Endothelial cell of umbilical vein (primary cell): Measurements from ENCODE around the gene SPECC1L. TPM values are rescaled to one million over a fixed set of nuclear protein-coding genes. Genes with fewer than 3 reads are reported as not detected.

Source experiments
- BruUV-seq: library from RNA; stranded (reverse); fragments of 400-500 nt; replicated peaks from 2 replicates; lab custom pipeline; 2021; lab: Mats Ljungman, UMichigan
- CTCF ChIA-PET: fragments of 300-600, 350-600 bp; sonication (Branson Sonifier 250); formaldehyde crosslinking; loops from one replicate; lab custom pipeline; 2021; ENCODE audit warnings: antibody characterized with exemption, inconsistent platforms; lab: Charles Lee
- POLR2A ChIA-PET: fragments of 300-600, 350-600 bp; sonication (Branson Sonifier 250); formaldehyde crosslinking; loops from one replicate; lab custom pipeline; 2021; ENCODE audit warnings: antibody characterized with exemption, inconsistent platforms; lab: Charles Lee
- DNase-seq: peaks from one replicate; pipeline ENCODE4 v3.0.0-alpha.2; 2011; ENCODE audit warnings: low read depth, low spot score
- FAIRE-seq: peaks from 2 replicates; lab custom pipeline; 2011; peaks lifted over from hg19 to GRCh38; lab: Jason Lieb, UNC
- H2AFZ ChIP-seq: 2 replicates; pipeline ENCODE4 v1.6.0; 2012; ENCODE audit warnings: low read depth, low read length, control low read depth, inconsistent platforms
- H3K27ac ChIP-seq: 2 replicates; pipeline ENCODE4 v1.5.1; 2011; ENCODE audit warnings: low read depth, mild to moderate bottlenecking, control low read depth, low read length, moderate library complexity; ENCODE audit not compliant: insufficient read depth
- H3K27me3 ChIP-seq, 2 experiments: 2 replicates each; pipeline versions ENCODE4 v1.6.0 to v1.6.1; 2011; ENCODE audit warnings: low read length in 2 of 2, mixed read lengths in 1 of 2; ENCODE audit not compliant: control insufficient read depth in 2 of 2, insufficient read depth in 2 of 2
- H3K36me3 ChIP-seq, 2 experiments: 2 replicates in 1 of 2; 3 replicates in 1 of 2; pipeline ENCODE4 v1.5.1; 2011; ENCODE audit warnings: low read length in 2 of 2, mild to moderate bottlenecking in 1 of 2, moderate library complexity in 1 of 2; ENCODE audit not compliant: control insufficient read depth in 2 of 2, insufficient read depth in 2 of 2; ENCODE audit errors: extremely low read depth in 1 of 2
- H3K4me1 ChIP-seq: 3 replicates; pipeline ENCODE4 v1.5.1; 2011; ENCODE audit warnings: mild to moderate bottlenecking, low read length; ENCODE audit not compliant: control insufficient read depth, insufficient read depth; ENCODE audit errors: extremely low read depth
- H3K4me2 ChIP-seq: 2 replicates; pipeline ENCODE4 v1.6.1; 2011; ENCODE audit warnings: low read length, control low read depth, mixed read lengths; ENCODE audit not compliant: insufficient read depth
- H3K4me3 ChIP-seq, 3 experiments: fragments of 200-600 bp in 1 of 3; sonication (generic), shearing (Covaris generic) in 1 of 3; replicated peaks in 1 of 3; 2 replicates each; pipeline ENCODE4 v1.5.1; 2011 to 2016; ENCODE audit warnings: control low read depth in 3 of 3, low read length in 3 of 3, mild to moderate bottlenecking in 2 of 3, inconsistent platforms in 1 of 3, low read depth in 1 of 3, moderate library complexity in 1 of 3; ENCODE audit not compliant: insufficient read depth in 1 of 3
- H3K79me2 ChIP-seq: 2 replicates; pipeline ENCODE4 v1.6.0; 2012; ENCODE audit warnings: low read length, inconsistent platforms; ENCODE audit not compliant: control insufficient read depth, insufficient read depth
- H3K9ac ChIP-seq: replicated peaks from 2 replicates; pipeline ENCODE3; 2011; ENCODE audit warnings: low read length, control low read depth; ENCODE audit not compliant: insufficient read depth; ENCODE audit errors: extremely low read depth
- H3K9me1 ChIP-seq: replicated peaks from 3 replicates; pipeline ENCODE4 v1.6.0; 2011; ENCODE audit warnings: mild to moderate bottlenecking, low read length; ENCODE audit not compliant: control insufficient read depth, insufficient read depth; ENCODE audit errors: extremely low read depth
- H3K9me3 ChIP-seq: replicated peaks from 2 replicates; pipeline ENCODE4 v1.5.1; 2012; ENCODE audit warnings: low read length, inconsistent platforms; ENCODE audit not compliant: control insufficient read depth, insufficient read depth
- H4K20me1 ChIP-seq: replicated peaks from 2 replicates; pipeline ENCODE3; 2011; ENCODE audit warnings: mild to moderate bottlenecking, low read length; ENCODE audit not compliant: control insufficient read depth, insufficient read depth; ENCODE audit errors: extremely low read depth
- EZH2 ChIP-seq: IDR thresholded peaks from 2 replicates; pipeline ENCODE4 v1.6.1; 2012; ENCODE audit warnings: borderline replicate concordance, low read depth, mild to moderate bottlenecking, moderate library complexity, low read length, inconsistent platforms; ENCODE audit not compliant: severe bottlenecking
- FOS ChIP-seq: IDR thresholded peaks from 2 replicates; pipeline ENCODE4 v1.6.1; 2011; ENCODE audit warnings: mild to moderate bottlenecking, low read length, moderate library complexity, borderline replicate concordance; ENCODE audit not compliant: insufficient read depth
- GATA2 ChIP-seq: IDR thresholded peaks from 2 replicates; pipeline ENCODE4 v1.7.0; 2011; ENCODE audit warnings: low read depth, mild to moderate bottlenecking, moderate library complexity, mixed read lengths, low read length; ENCODE audit not compliant: insufficient read length, insufficient read depth
- JUN ChIP-seq: IDR thresholded peaks from 2 replicates; pipeline ENCODE4 v1.6.1; 2011; ENCODE audit warnings: borderline replicate concordance, low read depth; ENCODE audit not compliant: insufficient read length, insufficient read depth
- MYC ChIP-seq: IDR thresholded peaks from one replicate; pipeline ENCODE4 v1.6.1; 2011; ENCODE audit warnings: mild to moderate bottlenecking, low read depth, low read length
- POLR2A ChIP-seq: IDR thresholded peaks from 2 replicates; pipeline ENCODE4 v1.6.1; 2012; ENCODE audit warnings: low read depth, mild to moderate bottlenecking, control low read depth, low read length
- POLR2AphosphoS5 ChIP-seq: IDR thresholded peaks from 2 replicates; pipeline ENCODE4 v1.6.1; 2012; ENCODE audit warnings: low read depth, mild to moderate bottlenecking, control low read depth, low read length, moderate library complexity; ENCODE audit not compliant: insufficient read depth
- dilution Hi-C: fragments of 300-500 bp; cut with MboI; formaldehyde crosslinking; loops from one replicate; pipeline ENCODE4 v1.15.0; 2019; ENCODE audit warnings: low sequenced_read_pairs; ENCODE audit not compliant: extremely low pct_ligation_motif_present
- intact Hi-C: fragments of 100-400 bp; cut with micrococcal nuclease; formaldehyde crosslinking; loops from one replicate; pipeline ENCODE4 v1.10.0; 2022
- polyA plus RNA-seq, 4 experiments: library from polyadenylated mRNA; depleted of rRNA in 3 of 4; stranded (reverse) in 3 of 4; unstranded in 1 of 4; fragments of >200 nt; gene quantifications; 2 replicates each; pipeline versions ENCODE4 v1.2.1 to v1.2.3, GENCODE V29; 2011 to 2012; ENCODE audit warnings: missing spikeins in 1 of 4
- total RNA-seq: library from RNA; stranded (reverse); gene quantifications from 2 replicates; pipeline ENCODE4 v1.2.3, GENCODE V29; 2021
- TF ChIP-seq, protein P1 (sequence below), 2 donors: IDR thresholded peaks; 1 replicate in 1 of 2; 2 replicates in 1 of 2; pipeline ENCODE4 v1.5.1; 2011; ENCODE audit warnings: low read length in 2 of 2, mild to moderate bottlenecking in 2 of 2, moderate library complexity in 2 of 2, control low read depth in 1 of 2, inconsistent platforms in 1 of 2, low read depth in 1 of 2; ENCODE audit not compliant: insufficient read depth in 1 of 2; ENCODE audit errors: extremely low read depth in 1 of 2
- TF ChIP-seq, protein P2 (sequence below): IDR thresholded peaks from 2 replicates; pipeline ENCODE4 v1.6.1; 2011; ENCODE audit not compliant: insufficient read depth, insufficient read length

SPECC1L gene
- total and polyA plus RNA-seq, 2 donors (not counting 3 experiments of a cell fraction or from before 2014, with no cell fraction given) = 22.8 to 79.3 TPM

- DNase-seq (no peak), FAIRE-seq (no peak)
- no peak overlapping the region for H3K9ac ChIP-seq
- H3K27me3 ChIP-seq = no peaks in the 10 kb centered on the region
- H3K4me3 ChIP-seq = no peak overlapping the region
- H3K9me3 ChIP-seq = no peaks in the 10 kb centered on the region
- no peak overlapping the region for H3K27ac ChIP-seq
- peaks cover 0 to 20% of the 10 kb centered on the region in 2 experiments for H3K36me3 ChIP-seq
- CTCF ChIA-PET = no interaction called here
- no peak for TF ChIP-seq POLR2A
- no peak for TF ChIP-seq JUN
- no peak for TF ChIP-seq GATA2
- TF ChIP-seq, protein P1, sequence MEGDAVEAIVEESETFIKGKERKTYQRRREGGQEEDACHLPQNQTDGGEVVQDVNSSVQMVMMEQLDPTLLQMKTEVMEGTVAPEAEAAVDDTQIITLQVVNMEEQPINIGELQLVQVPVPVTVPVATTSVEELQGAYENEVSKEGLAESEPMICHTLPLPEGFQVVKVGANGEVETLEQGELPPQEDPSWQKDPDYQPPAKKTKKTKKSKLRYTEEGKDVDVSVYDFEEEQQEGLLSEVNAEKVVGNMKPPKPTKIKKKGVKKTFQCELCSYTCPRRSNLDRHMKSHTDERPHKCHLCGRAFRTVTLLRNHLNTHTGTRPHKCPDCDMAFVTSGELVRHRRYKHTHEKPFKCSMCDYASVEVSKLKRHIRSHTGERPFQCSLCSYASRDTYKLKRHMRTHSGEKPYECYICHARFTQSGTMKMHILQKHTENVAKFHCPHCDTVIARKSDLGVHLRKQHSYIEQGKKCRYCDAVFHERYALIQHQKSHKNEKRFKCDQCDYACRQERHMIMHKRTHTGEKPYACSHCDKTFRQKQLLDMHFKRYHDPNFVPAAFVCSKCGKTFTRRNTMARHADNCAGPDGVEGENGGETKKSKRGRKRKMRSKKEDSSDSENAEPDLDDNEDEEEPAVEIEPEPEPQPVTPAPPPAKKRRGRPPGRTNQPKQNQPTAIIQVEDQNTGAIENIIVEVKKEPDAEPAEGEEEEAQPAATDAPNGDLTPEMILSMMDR (IDR thresholded peaks at IDR 0.05; ENCODE audit: extremely low read depth in 1 of 2, insufficient read depth in 1 of 2, low read depth in 1 of 2, low read length in 2 of 2) = no peak
- TF ChIP-seq POLR2AphosphoS5 = no peak
- TF ChIP-seq, protein P2, sequence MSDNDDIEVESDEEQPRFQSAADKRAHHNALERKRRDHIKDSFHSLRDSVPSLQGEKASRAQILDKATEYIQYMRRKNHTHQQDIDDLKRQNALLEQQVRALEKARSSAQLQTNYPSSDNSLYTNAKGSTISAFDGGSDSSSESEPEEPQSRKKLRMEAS = no peak
- no peak for TF ChIP-seq EZH2
- no peak for TF ChIP-seq FOS
- TF ChIP-seq MYC = no peak
- H2AFZ ChIP-seq = no peak overlapping the region
- H3K9me1 ChIP-seq = no peaks in the 10 kb centered on the region
- POLR2A ChIA-PET = no interaction called here
- H4K20me1 ChIP-seq = no peaks in the 10 kb centered on the region
- H3K4me1 ChIP-seq = peaks cover 20% of the 10 kb centered on the region
- no TSS peak for BruUV-seq
- dilution Hi-C loops = no loop called here
- intact Hi-C loops = no loop called here
- H3K79me2 ChIP-seq = peaks cover 4% of the 10 kb centered on the region
- H3K4me2 ChIP-seq = no peak overlapping the region
Observed at GRCh38 chr22:24413271-24413670, 142.6 kb downstream of the SPECC1L start.
